Kidney (tissue), 14 donors: ENCODE measurements around the gene IRAK2. TPM values are rescaled to one million over a fixed set of nuclear protein-coding genes. Genes with fewer than 3 reads are reported as not detected.
"Not testable (repeated sequence)": the region's sequence is repeated elsewhere in the genome, so short reads cannot be mapped to it uniquely, and the experiment has no call there.

Source experiments
- DNase-seq, 5 donors: peaks; one replicate each; pipeline ENCODE4 v3.0.0-alpha.2; 2013 to 2020
- FAIRE-seq: peaks from 2 replicates; lab custom pipeline; 2012; peaks lifted over from hg19 to GRCh38; lab: Jason Lieb, UNC
- H3K27ac ChIP-seq, 2 donors: one replicate each; pipeline ENCODE4 v1.7.0; 2013; ENCODE audit warnings: low read depth in 2 of 2, low read length in 2 of 2, inconsistent platforms in 1 of 2
- H3K27me3 ChIP-seq: one replicate; pipeline ENCODE4 v1.7.1; 2013; ENCODE audit warnings: low read length, inconsistent platforms; ENCODE audit not compliant: control insufficient read depth, insufficient read depth
- H3K36me3 ChIP-seq, 3 donors: one replicate each; pipeline versions ENCODE4 v1.7.0 to v1.7.1; 2013; ENCODE audit warnings: low read length in 3 of 3, control low read depth in 1 of 3, inconsistent platforms in 1 of 3; ENCODE audit not compliant: insufficient read depth in 3 of 3, control insufficient read depth in 2 of 3
- H3K4me1 ChIP-seq, 3 donors: one replicate each; pipeline versions ENCODE4 v1.7.0 to v1.7.1; 2013; ENCODE audit warnings: low read length in 3 of 3, inconsistent platforms in 1 of 3, low read depth in 1 of 3; ENCODE audit not compliant: control insufficient read depth in 2 of 3, insufficient read depth in 2 of 3
- H3K4me3 ChIP-seq, 3 donors: one replicate each; pipeline versions ENCODE4 v1.7.0 to v1.8.1; 2013; ENCODE audit warnings: low read length in 3 of 3, control low read depth in 1 of 3, inconsistent platforms in 1 of 3
- H3K9ac ChIP-seq, 3 donors: one replicate each; pipeline versions ENCODE4 v1.7.0 to v1.7.1; 2013; ENCODE audit warnings: low read length in 3 of 3, control low read depth in 1 of 3, inconsistent platforms in 1 of 3
- H3K9me3 ChIP-seq, 3 donors: one replicate each; pipeline versions ENCODE4 v1.7.0 to v1.7.1; 2013; ENCODE audit warnings: low read length in 3 of 3, control low read depth in 1 of 3, inconsistent platforms in 1 of 3; ENCODE audit not compliant: control insufficient read depth in 2 of 3, insufficient read depth in 1 of 3
- intact Hi-C: fragments of 100-400 bp; cut with DNase I; formaldehyde crosslinking; loops from one replicate; pipeline ENCODE4 v1.11.1; 2022
- polyA plus RNA-seq: library from polyadenylated mRNA; stranded (reverse); fragments of 350-450 nt; fragmentation: Illumina TruSeq; extraction: RNeasy Lipid Tissue Mini Kit (QIAGEN cat#74804); gene quantifications from one replicate; pipeline ENCODE4 v1.2.3, GENCODE V29; 2014; ENCODE audit warnings: low read depth, low replicate concordance; ENCODE audit not compliant: insufficient read depth
- total RNA-seq: library from RNA; stranded (reverse); fragmentation: NEBNext Ultra II Directional; extraction: Animal tissue kit (Norgen Biotek cat#: 25700); gene quantifications from one replicate; pipeline ENCODE4 v1.2.1, GENCODE V29; 2021
- TF ChIP-seq, protein P1 (sequence below): IDR thresholded peaks from 3 replicates; pipeline ENCODE4 v1.5.1; 2012; ENCODE audit warnings: mild to moderate bottlenecking, moderate library complexity, borderline replicate concordance; ENCODE audit not compliant: insufficient read depth; ENCODE audit errors: extremely low read depth
- donor health status: control.
- donor health status: control.
- donor health status: control.
- donor health status: control.
- donor health status: control.
- donor health status: DM: yes; HTN: yes; CAD: no.
- donor health status: Normal renal cell carcinoma (clear cell type).

Gene IRAK2
- total and polyA plus RNA-seq, 2 donors from 2014 or later, result 1.2 to 8.9 TPM

DNA sequence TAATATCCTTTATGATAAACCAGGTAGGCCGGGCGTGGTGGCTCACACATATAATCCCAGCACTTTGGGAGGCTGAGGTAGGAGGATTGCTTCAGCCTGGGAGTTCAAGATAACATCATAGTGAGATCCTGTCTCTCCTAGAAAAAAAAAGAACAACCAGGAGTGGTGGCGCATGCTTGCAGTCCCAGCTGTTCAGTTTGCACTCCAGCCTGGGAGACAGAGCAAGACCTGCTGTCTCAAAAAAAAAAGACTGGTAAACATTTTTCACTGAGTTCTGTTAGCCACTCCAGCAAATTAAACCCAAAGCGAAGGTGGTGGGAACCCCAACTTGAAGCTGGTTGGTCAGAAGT lies 9.6 kb upstream of the IRAK2 start:
- no peak overlapping the region for H3K4me3 ChIP-seq
- no peaks in the 10 kb centered on the region for H3K27me3 ChIP-seq
- peaks cover 0 to 12% (median 6%) of the 10 kb centered on the region in 3 donors for H3K36me3 ChIP-seq
- TF ChIP-seq, protein P1, sequence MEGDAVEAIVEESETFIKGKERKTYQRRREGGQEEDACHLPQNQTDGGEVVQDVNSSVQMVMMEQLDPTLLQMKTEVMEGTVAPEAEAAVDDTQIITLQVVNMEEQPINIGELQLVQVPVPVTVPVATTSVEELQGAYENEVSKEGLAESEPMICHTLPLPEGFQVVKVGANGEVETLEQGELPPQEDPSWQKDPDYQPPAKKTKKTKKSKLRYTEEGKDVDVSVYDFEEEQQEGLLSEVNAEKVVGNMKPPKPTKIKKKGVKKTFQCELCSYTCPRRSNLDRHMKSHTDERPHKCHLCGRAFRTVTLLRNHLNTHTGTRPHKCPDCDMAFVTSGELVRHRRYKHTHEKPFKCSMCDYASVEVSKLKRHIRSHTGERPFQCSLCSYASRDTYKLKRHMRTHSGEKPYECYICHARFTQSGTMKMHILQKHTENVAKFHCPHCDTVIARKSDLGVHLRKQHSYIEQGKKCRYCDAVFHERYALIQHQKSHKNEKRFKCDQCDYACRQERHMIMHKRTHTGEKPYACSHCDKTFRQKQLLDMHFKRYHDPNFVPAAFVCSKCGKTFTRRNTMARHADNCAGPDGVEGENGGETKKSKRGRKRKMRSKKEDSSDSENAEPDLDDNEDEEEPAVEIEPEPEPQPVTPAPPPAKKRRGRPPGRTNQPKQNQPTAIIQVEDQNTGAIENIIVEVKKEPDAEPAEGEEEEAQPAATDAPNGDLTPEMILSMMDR, result no peak
- H3K27ac ChIP-seq, result no peak overlapping the region
- no peaks in the 10 kb centered on the region for H3K4me1 ChIP-seq
- intact Hi-C loops, result no loop called here
- no peaks in the 10 kb centered on the region for H3K9me3 ChIP-seq
- DNase-seq (no peak), FAIRE-seq (no peak)
- no peak overlapping the region for H3K9ac ChIP-seq

DNA sequence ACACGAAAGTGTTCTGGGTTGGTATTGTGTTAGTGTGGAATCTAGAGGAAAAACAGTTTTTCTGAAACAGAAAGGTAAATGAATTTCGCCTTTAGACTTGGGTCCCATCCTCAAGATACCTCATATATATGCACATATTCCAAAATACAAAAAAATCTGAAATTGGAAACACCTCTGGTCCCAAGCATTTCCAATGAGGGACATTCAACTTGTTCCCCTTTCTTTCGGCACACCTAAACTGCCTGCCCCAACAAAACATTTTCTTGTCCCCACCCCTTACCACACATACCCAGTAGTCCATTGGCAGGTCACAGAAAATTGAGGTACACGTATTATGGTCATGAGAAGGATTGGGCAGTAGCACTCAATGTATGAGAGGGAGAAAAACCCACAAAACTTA lies 9.1 kb upstream of the IRAK2 start:
- no peak overlapping the region for H3K4me3 ChIP-seq
- no peaks in the 10 kb centered on the region for H3K4me1 ChIP-seq
- TF ChIP-seq, protein P1, result no peak
- H3K36me3 ChIP-seq, result peaks cover 0 to 6% (median 4%) of the 10 kb centered on the region in 3 donors
- FAIRE-seq (no peak), DNase-seq (no peak)
- no peaks in the 10 kb centered on the region for H3K27me3 ChIP-seq
- no peak overlapping the region for H3K27ac ChIP-seq
- no peaks in the 10 kb centered on the region for H3K9me3 ChIP-seq
- intact Hi-C loops, result no loop called here
- H3K9ac ChIP-seq, result no peak overlapping the region

GRCh38 chr3:10157031-10157430 lies 7.7 kb upstream of the IRAK2 start:
- intact Hi-C loops, result no loop called here
- TF ChIP-seq, protein P1, result no peak
- no peak overlapping the region for H3K4me3 ChIP-seq
- peaks cover 0 to 2% (median 0%) of the 10 kb centered on the region in 3 donors for H3K36me3 ChIP-seq
- H3K4me1 ChIP-seq, result no peaks in the 10 kb centered on the region
- no peaks in the 10 kb centered on the region for H3K27me3 ChIP-seq
- no peaks in the 10 kb centered on the region for H3K9me3 ChIP-seq
- no peak for DNase-seq
- no peak overlapping the region for H3K9ac ChIP-seq
- no peak for FAIRE-seq
- H3K27ac ChIP-seq, result no peak overlapping the region

DNA sequence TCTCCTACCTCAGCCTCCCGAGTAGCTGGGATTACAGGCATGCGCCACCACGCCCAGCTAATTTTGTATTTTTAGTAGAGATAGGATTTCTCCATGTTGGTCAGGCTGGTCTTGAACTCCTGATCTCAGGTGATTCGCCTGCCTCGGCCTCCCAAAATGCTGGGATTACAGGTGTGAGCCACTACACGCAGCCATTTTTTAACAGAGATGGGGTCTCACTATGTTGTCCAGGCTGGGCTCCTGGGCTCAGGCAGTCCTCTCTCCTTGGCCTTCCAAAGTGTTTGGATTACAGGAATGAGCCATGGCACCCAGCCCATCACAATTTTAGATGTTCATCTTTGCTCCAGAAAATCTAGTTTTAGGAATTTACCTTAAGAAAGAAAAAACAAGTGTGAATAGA lies 6.2 kb upstream of the IRAK2 start:
- H3K27ac ChIP-seq, H3K27me3 ChIP-seq, FAIRE-seq, H3K4me1 ChIP-seq, H3K9ac ChIP-seq, H3K36me3 ChIP-seq, H3K9me3 ChIP-seq, DNase-seq, H3K4me3 ChIP-seq, intact Hi-C loops: not testable (repeated sequence)
